Right lobe of liver (tissue), 6 donors: ENCODE data around the gene ASPDH. TPM values are rescaled to one million over a fixed set of nuclear protein-coding genes. Genes with fewer than 3 reads are reported as not detected.

Experiments used
- ATAC-seq, 4 donors: fragments of 200-7000 bp; cut with Tn5 transposase; one replicate each; pipeline ENCODE4 v1.9.1; 2020; ENCODE audit warnings: mild to moderate bottlenecking in 4 of 4, moderate library complexity in 4 of 4
- DNase-seq, 3 donors: peaks; one replicate each; pipeline ENCODE4 v3.0.0-alpha.2; 2020
- H3K27ac ChIP-seq, 3 donors: fragments of 200-600 bp; one replicate each; pipeline ENCODE4 v1.8.0; 2022
- H3K27me3 ChIP-seq, 2 donors: fragments of 200-600 bp; one replicate each; pipeline ENCODE4 v1.8.0; 2022
- H3K36me3 ChIP-seq, 4 donors: fragments of 200-600 bp; sonication (generic) in 1 of 4; one replicate each; pipeline versions ENCODE4 v1.5.1 to v1.8.0; 2017 to 2022; ENCODE audit warnings: control low read depth in 1 of 4
- H3K4me1 ChIP-seq, 4 donors: fragments of 200-600 bp; sonication (generic) in 1 of 4; one replicate each; pipeline versions ENCODE4 v1.5.1 to v1.8.0; 2017 to 2022; ENCODE audit warnings: control low read depth in 1 of 4
- H3K4me3 ChIP-seq, 3 donors: fragments of 200-600 bp; one replicate each; pipeline ENCODE4 v1.8.0; 2022
- H3K9me3 ChIP-seq, 4 donors: fragments of 200-600 bp; sonication (generic) in 1 of 4; one replicate each; pipeline versions ENCODE4 v1.5.1 to v1.8.0; 2017 to 2022; ENCODE audit warnings: control low read depth in 1 of 4
- POLR2A ChIP-seq: fragments of 450-650 bp; IDR thresholded peaks from one replicate; pipeline ENCODE4 v1.6.1; 2017; ENCODE audit warnings: antibody characterized with exemption, mild to moderate bottlenecking
- WGBS: methylation state at CpG from one replicate; pipeline ENCODE4 v1.1.6; 2018; ENCODE audit warnings: low coverage, low lambda C conversion rate; ENCODE audit not compliant: insufficient coverage; ENCODE audit errors: missing lambda C conversion rate; 5-methylcytosine and 5-hydroxymethylcytosine counted together
- intact Hi-C, 2 donors: fragments of 100-400 bp; cut with DNase I; formaldehyde crosslinking; loops; one replicate each; pipeline versions ENCODE4 v1.11.2 to v1.14.1; 2022
- total RNA-seq, 6 experiments: library from RNA; depleted of rRNA in 2 of 6; stranded (reverse); fragments of >200 nt in 2 of 6; fragmentation: NEBNext Ultra II Directional in 3 of 6; extraction: Animal tissue kit (Norgen Biotek cat#: 25700) in 3 of 6; gene quantifications; one replicate each; pipeline versions ENCODE4 v1.1.0 to v1.2.4, GENCODE V29; 2016 to 2023
- TF ChIP-seq, protein P1 (sequence below), 4 donors: fragments of 200-600 bp in 3 of 4; fragments of 450-650 bp in 1 of 4; IDR thresholded peaks; one replicate each; pipeline versions ENCODE4 v1.5.1 to v1.8.0; 2016 to 2022; ENCODE audit warnings: antibody characterized with exemption in 4 of 4, mild to moderate bottlenecking in 2 of 4
- donor health status: DM: no; HTN: yes; CAD: no.
- donor health status: DM: no; HTN: no; CAD: no.
- donor health status: DM: no; HTN: no; CAD: no.
- donor health status: DM: no; HTN: yes; CAD: no.
- donor health status: DM: no; HTN: yes; CAD: no.

Gene ASPDH
- total RNA-seq, 6 experiments from 2014 or later: 22.1 to 67.8 (median 44.8) TPM

DNA sequence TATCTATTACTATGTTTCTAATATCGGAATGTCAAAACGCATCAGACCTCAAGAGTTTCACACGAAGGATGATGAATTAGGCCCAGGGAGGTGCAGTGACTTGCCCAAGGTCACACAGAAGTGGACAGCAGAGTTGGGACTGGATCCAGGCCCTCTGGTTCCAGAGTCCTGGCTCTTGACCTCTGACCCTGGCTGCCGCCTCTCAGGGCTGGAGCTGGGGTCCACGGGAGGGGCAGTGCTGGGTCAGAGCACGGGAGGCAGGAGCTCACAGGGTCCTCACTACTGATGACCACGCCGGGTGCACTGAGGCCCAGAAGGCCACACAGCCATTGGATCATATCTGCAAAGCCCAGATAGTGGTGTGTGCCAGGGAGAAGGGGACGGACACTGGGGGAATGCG, 9.2 kb upstream of the ASPDH start:
- Histone ChIP-seq H3K4me3 (no peak overlapping the region), H3K27me3 (no peaks in the 10 kb centered on the region), H3K27ac (no peak overlapping the region), H3K36me3 (no peaks in the 10 kb centered on the region), H3K9me3 (no peaks in the 10 kb centered on the region), H3K4me1 (no peaks in the 10 kb centered on the region)
- peak in 1 of 3 donors; percentile 45 for DNase-seq
- no peak for ATAC-seq
- intact Hi-C loops: no loop called here
- TF ChIP-seq, protein P1, sequence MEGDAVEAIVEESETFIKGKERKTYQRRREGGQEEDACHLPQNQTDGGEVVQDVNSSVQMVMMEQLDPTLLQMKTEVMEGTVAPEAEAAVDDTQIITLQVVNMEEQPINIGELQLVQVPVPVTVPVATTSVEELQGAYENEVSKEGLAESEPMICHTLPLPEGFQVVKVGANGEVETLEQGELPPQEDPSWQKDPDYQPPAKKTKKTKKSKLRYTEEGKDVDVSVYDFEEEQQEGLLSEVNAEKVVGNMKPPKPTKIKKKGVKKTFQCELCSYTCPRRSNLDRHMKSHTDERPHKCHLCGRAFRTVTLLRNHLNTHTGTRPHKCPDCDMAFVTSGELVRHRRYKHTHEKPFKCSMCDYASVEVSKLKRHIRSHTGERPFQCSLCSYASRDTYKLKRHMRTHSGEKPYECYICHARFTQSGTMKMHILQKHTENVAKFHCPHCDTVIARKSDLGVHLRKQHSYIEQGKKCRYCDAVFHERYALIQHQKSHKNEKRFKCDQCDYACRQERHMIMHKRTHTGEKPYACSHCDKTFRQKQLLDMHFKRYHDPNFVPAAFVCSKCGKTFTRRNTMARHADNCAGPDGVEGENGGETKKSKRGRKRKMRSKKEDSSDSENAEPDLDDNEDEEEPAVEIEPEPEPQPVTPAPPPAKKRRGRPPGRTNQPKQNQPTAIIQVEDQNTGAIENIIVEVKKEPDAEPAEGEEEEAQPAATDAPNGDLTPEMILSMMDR (IDR thresholded peaks at IDR 0.05): no peak
- no peak for TF ChIP-seq POLR2A
- WGBS: 88% methylated on average over 7 of the region's 10 CpGs

DNA sequence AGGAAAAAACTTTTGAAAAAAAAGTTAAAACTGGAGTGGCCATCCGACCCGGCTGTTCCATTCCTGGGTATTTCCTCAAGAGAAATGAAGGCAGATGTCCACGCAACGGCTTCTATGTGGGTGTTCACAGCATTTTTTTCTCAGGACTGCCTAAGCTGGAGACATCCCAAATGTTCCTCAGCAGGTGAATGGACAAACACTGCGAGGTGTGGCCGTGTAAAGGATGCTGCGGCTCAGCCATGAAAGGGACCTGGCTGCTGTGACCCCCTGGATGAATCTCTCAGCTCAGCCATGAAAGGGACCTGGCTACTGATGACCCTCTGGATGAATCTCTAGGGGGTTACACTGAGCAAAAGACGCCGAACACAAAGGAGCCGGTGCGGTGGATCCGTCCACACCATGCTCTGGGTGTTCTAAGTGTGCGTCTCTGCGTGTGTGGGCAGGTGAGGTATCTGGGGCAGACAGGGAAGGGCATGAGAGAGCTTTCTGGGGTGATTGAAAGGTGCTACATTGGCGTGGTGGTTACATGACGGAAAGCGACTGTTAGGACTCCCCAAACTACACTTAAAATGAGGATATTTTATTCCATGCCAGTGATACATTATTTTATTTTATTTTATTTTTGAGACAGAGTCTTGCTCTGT, 7.2 kb upstream of the ASPDH start:
- no peaks in the 10 kb centered on the region for H3K27me3 ChIP-seq
- no peak overlapping the region for H3K27ac ChIP-seq
- WGBS: 64% methylated on average over 5 of the region's 17 CpGs
- intact Hi-C loops: no loop called here
- no peak for ATAC-seq
- H3K4me1 ChIP-seq: no peaks in the 10 kb centered on the region
- no peaks in the 10 kb centered on the region for H3K9me3 ChIP-seq
- DNase-seq: peak in 1 of 3 donors; percentile 11
- H3K36me3 ChIP-seq: no peaks in the 10 kb centered on the region
- H3K4me3 ChIP-seq: no peak overlapping the region
- TF ChIP-seq, protein P1 (IDR thresholded peaks at IDR 0.05): no peak
- no peak for TF ChIP-seq POLR2A

DNA sequence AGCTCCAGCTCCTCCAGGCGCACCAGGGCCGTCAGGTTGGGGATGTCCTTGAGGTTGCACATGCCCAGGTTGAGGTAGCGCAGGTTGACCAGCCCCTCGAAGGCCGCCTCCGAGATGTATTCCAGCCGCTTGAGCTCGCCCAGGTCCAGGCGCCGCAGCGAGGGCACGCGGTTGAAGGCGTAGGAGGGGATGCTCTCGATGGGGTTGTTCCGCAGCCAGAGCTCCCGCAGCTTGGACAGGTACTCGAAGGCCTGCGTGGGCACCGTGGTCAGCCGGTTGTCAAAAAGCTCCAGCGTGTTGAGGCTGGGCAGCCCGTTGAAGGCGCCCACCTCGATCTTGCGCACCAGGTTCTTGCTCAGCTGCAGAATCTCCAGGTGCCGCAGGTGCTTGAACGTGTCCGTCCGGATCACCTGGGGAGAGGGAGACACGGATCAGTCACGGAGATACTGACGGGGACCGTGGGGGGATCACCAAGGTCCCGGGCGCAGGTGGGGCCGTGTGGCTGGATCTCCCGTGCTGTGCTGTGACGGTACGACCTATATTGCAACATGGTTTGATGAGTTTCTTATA, 5.4 kb upstream of the ASPDH start:
- intact Hi-C loops: no loop called here
- Histone ChIP-seq H3K9me3 (no peaks in the 10 kb centered on the region), H3K27me3 (no peaks in the 10 kb centered on the region), H3K4me3 (no peak overlapping the region), H3K36me3 (no peaks in the 10 kb centered on the region), H3K27ac (no peak overlapping the region), H3K4me1 (no peaks in the 10 kb centered on the region)
- DNase-seq (no peak), ATAC-seq (no peak)
- 86% methylated on average over 19 of the region's 40 CpGs for WGBS
- TF ChIP-seq POLR2A: no peak
- TF ChIP-seq, protein P1 (IDR thresholded peaks at IDR 0.05): no peak

DNA sequence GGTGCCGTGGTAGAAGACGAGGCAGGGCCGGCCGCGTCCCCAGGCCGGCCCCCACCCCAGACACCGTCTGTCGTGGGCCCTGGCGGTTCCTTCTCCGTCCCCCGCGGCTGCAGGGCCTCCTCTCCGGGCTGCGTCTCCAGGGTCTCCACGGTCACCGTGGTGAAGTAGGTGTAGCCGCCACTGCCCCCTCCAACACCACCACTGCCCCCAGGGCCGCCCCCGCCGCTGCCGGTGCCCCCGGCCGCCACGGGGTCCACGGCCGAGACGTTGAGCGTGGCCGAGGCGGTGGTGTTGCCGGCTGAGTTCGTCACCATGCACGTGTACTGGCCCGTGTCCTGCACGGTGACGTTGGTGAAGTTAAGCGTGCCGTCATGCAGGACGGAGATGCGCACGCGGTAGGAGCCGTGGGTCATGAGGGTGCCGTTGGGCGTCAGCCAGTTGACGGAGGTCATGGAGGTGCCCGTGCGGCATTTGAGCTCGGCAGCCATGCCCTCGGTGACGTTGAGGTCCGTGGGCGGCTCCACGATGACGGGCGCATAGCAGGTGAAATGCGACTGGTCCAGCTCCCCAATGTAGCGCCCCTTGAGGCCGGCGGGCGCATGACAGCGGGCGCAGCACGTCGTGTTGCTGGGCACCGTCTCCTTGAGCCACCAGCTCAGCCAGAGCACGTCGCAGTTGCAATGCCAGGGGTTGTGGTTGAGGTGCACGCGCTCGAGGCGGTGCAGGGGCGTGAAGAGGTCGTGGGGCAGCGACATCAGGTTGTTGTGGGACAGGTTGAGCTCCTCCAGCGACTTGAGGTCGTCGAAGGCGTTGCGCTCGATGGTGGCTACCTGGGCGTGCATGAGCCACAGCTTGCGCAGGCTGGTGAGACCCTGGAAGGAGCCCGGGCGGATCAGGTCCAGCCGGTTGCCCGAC, 4.6 kb upstream of the ASPDH start:
- WGBS: 90% methylated on average over 12 of the region's 87 CpGs
- TF ChIP-seq, protein P1 (IDR thresholded peaks at IDR 0.05): no peak
- TF ChIP-seq POLR2A: no peak
- Histone ChIP-seq H3K36me3 (no peaks in the 10 kb centered on the region), H3K9me3 (no peaks in the 10 kb centered on the region), H3K27ac (no peak overlapping the region), H3K27me3 (no peaks in the 10 kb centered on the region), H3K4me1 (no peaks in the 10 kb centered on the region), H3K4me3 (no peak overlapping the region)
- peak in 1 of 3 donors; percentile 53 for DNase-seq
- intact Hi-C loops: no loop called here
- no peak for ATAC-seq
